Endodermal cell (in vitro differentiated cells): ENCODE results near the gene ADIPOR2. TPM values are rescaled to one million over a fixed set of nuclear protein-coding genes. Genes with fewer than 3 reads are reported as not detected.
"Not testable (repeated sequence)": the region's sequence is repeated elsewhere in the genome, so short reads cannot be mapped to it uniquely, and the experiment has no call there.

Experiments used
- DNase-seq: peaks from one replicate; pipeline ENCODE4 v3.0.0-alpha.2; 2017
- H3K27ac ChIP-seq: 2 replicates; pipeline ENCODE4 v1.5.1; 2013; ENCODE audit warnings: mild to moderate bottlenecking, low read depth, low read length, moderate library complexity
- H3K27me3 ChIP-seq: 2 replicates; pipeline ENCODE4 v1.6.1; 2013; ENCODE audit warnings: mild to moderate bottlenecking, low read length, moderate library complexity; ENCODE audit not compliant: insufficient read depth, control insufficient read depth, poor library complexity, severe bottlenecking
- H3K36me3 ChIP-seq: 2 replicates; pipeline ENCODE4 v1.7.0; 2013; ENCODE audit warnings: mild to moderate bottlenecking, low read length, moderate library complexity; ENCODE audit not compliant: control insufficient read depth, insufficient read depth
- H3K4me1 ChIP-seq: one replicate; pipeline ENCODE4 v1.7.0; 2013; ENCODE audit warnings: low read length; ENCODE audit not compliant: control insufficient read depth, insufficient read depth
- H3K4me3 ChIP-seq: 2 replicates; pipeline ENCODE4 v1.5.1; 2013; ENCODE audit warnings: mild to moderate bottlenecking, low read length, moderate library complexity
- H3K9ac ChIP-seq: 2 replicates; pipeline ENCODE4 v1.6.1; 2013; ENCODE audit warnings: mild to moderate bottlenecking, low read length, moderate library complexity; ENCODE audit not compliant: poor library complexity, severe bottlenecking; ENCODE audit errors: extremely low read depth
- H3K9me3 ChIP-seq: 2 replicates; pipeline ENCODE4 v1.6.1; 2013; ENCODE audit warnings: mild to moderate bottlenecking, low read length, moderate library complexity; ENCODE audit not compliant: control insufficient read depth
- H3K27ac Mint-ChIP-seq: 2 replicates; pipeline ENCODE4 v1.8.0; 2020; ENCODE audit warnings: mixed read lengths
- H3K27me3 Mint-ChIP-seq: 2 replicates; pipeline ENCODE4 v1.8.0; 2021; ENCODE audit warnings: mild to moderate bottlenecking, mixed read lengths; ENCODE audit not compliant: insufficient read depth
- H3K36me3 Mint-ChIP-seq: 2 replicates; pipeline ENCODE4 v1.8.0; 2020; ENCODE audit warnings: low read depth, mixed read lengths
- H3K4me1 Mint-ChIP-seq: 2 replicates; pipeline ENCODE4 v1.8.0; 2020; ENCODE audit warnings: mixed read lengths
- H3K4me3 Mint-ChIP-seq: 2 replicates; pipeline ENCODE4 v1.8.0; 2020; ENCODE audit warnings: mild to moderate bottlenecking, moderate library complexity, mixed read lengths
- H3K9me3 Mint-ChIP-seq: 2 replicates; pipeline ENCODE4 v1.8.0; 2020; ENCODE audit warnings: mild to moderate bottlenecking, mixed read lengths
- WGBS, 2 experiments: methylation state at CpG; one replicate each; pipeline versions ENCODE4 v1.1.5 to v1.1.7; 2013; ENCODE audit warnings: missing lambda C conversion rate in 2 of 2, mixed read lengths in 1 of 2; ENCODE audit not compliant: insufficient coverage in 1 of 2, insufficient read length in 1 of 2; 5-methylcytosine and 5-hydroxymethylcytosine counted together
- total RNA-seq, 2 donors: library from RNA; stranded (reverse); fragmentation: NEBNext Ultra II Directional in 1 of 2; extraction: Animal tissue kit (Norgen Biotek cat#: 25700) in 1 of 2; gene quantifications; 2 replicates in 1 of 2; 3 replicates in 1 of 2; pipeline ENCODE4 v1.2.1, GENCODE V29; 2021
- TF ChIP-seq, protein P1 (sequence below): fragments of 200-600 bp; sonication (generic); conservative IDR thresholded peaks from 2 replicates; pipeline ENCODE4 v1.5.0; 2021; ENCODE audit warnings: antibody characterized with exemption, mild to moderate bottlenecking

The ADIPOR2 gene
- total RNA-seq, 2 donors from 2014 or later: 53.7 to 124 TPM

DNA sequence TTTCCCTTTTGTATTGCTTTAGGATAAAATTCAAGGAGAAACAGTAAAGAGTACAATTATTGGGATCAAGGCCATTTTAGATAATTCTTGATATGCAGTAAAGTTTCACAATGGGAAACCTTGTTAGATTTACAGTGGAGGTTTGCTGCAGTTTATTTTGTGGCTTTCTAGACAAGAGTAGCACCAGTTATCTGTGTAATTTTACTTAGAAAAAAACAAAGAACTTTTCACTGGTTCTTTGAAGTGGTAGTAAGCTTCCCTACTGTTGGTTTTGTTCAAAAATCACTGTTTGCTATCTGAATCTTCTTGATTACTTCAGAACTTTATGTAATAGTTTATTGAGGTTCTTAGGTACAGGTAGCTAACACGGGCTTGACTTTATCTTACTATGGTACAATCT is 42.0 kb downstream of the ADIPOR2 start:
- DNase-seq: no peak
- Histone ChIP-seq H3K27me3 (no peaks in the 10 kb centered on the region), H3K4me1 (peaks cover 3% of the 10 kb centered on the region), H3K9ac (no peak overlapping the region), H3K36me3 (peaks cover 14% of the 10 kb centered on the region), H3K4me3 (no peak overlapping the region), H3K27ac (no peak overlapping the region), H3K9me3 (peaks cover 7% of the 10 kb centered on the region)
- H3K27me3 Mint-ChIP-seq: no peaks in the 10 kb centered on the region
- no CpG with 5 or more reads among the region's 1 CpG for WGBS, 2 experiments
- H3K27ac Mint-ChIP-seq: no peak overlapping the region
- H3K36me3 Mint-ChIP-seq: peaks cover 22% of the 10 kb centered on the region
- no peak overlapping the region for H3K4me3 Mint-ChIP-seq
- TF ChIP-seq, protein P1, sequence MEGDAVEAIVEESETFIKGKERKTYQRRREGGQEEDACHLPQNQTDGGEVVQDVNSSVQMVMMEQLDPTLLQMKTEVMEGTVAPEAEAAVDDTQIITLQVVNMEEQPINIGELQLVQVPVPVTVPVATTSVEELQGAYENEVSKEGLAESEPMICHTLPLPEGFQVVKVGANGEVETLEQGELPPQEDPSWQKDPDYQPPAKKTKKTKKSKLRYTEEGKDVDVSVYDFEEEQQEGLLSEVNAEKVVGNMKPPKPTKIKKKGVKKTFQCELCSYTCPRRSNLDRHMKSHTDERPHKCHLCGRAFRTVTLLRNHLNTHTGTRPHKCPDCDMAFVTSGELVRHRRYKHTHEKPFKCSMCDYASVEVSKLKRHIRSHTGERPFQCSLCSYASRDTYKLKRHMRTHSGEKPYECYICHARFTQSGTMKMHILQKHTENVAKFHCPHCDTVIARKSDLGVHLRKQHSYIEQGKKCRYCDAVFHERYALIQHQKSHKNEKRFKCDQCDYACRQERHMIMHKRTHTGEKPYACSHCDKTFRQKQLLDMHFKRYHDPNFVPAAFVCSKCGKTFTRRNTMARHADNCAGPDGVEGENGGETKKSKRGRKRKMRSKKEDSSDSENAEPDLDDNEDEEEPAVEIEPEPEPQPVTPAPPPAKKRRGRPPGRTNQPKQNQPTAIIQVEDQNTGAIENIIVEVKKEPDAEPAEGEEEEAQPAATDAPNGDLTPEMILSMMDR: no peak
- H3K4me1 Mint-ChIP-seq: peaks cover 32% of the 10 kb centered on the region
- H3K9me3 Mint-ChIP-seq: peaks cover 16% of the 10 kb centered on the region

DNA sequence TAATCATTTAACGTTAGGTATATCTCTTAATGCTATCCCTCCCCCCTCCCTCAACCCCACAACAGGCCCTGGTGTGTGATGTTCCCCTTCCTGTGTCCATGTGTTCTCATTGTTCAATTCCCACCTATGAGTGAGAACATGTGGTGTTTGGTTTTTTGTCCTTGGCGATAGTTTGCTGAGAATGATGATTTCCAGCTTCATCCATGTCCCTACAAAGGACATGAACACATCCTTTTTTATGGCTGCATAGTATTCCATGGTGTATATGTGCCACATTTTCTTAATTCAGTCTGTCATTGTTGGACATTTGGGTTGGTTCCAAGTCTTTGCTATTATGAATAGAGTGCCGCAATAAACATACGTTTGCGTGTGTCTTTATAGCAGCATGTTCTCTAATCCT is 42.8 kb downstream of the ADIPOR2 start:
- Mint-ChIP-seq H3K9me3 (peaks cover 16% of the 10 kb centered on the region), H3K36me3 (peaks cover 20% of the 10 kb centered on the region), H3K4me1 (peaks cover 39% of the 10 kb centered on the region)
- not testable (repeated sequence) for H3K4me3 Mint-ChIP-seq, H3K4me1 ChIP-seq, H3K27me3 Mint-ChIP-seq, H3K27me3 ChIP-seq, H3K9ac ChIP-seq, DNase-seq, H3K27ac ChIP-seq, H3K9me3 ChIP-seq, H3K4me3 ChIP-seq, H3K27ac Mint-ChIP-seq
- peaks cover 12% of the 10 kb centered on the region for H3K36me3 ChIP-seq
- WGBS, 2 experiments: 94% methylated on average over 4 of the region's 5 CpGs; no CpG with 5 or more reads in 1 of the 2 experiments

DNA sequence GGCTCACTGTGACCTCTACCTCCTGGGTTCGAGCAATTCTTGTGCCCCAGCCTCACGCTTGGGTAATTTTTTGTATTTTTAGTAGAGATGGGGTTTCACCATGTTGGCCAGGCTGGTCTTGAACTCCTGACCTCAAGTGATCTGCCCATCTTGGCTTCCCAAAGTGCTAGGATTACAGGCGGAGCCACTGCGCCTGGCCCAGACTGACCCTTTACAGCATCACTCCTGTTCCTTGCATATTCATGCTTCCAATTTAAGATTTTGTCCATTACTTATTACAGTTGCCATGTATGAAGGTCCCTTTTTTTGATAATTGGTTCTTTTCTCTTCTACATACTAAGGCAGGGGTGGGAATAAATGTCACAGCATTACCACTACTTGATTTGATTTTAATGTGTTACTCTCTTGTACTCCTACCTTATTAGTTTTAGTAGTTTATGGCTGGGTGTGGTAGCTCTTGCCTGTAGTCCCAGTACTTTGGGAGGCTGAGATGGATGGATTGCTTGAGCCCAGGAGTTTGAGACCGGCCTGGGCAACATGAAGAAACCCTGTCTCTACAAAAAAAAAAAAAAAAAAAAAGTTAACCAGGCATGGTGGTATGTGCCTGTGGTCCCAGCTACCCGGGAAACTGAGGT is 46.9 kb downstream of the ADIPOR2 start:
- H3K27ac ChIP-seq: no peak overlapping the region
- no peaks in the 10 kb centered on the region for H3K27me3 ChIP-seq
- no peak overlapping the region for H3K4me3 ChIP-seq
- 95 to 100% methylated on average over 3 to 6 of the region's 6 CpGs for WGBS, 2 experiments
- DNase-seq: no peak
- H3K36me3 Mint-ChIP-seq: peaks cover 9% of the 10 kb centered on the region
- no peaks in the 10 kb centered on the region for H3K27me3 Mint-ChIP-seq
- H3K9me3 Mint-ChIP-seq: peaks cover 10% of the 10 kb centered on the region
- H3K4me1 ChIP-seq: peaks cover 8% of the 10 kb centered on the region
- H3K9ac ChIP-seq: no peak overlapping the region
- no peaks in the 10 kb centered on the region for H3K9me3 ChIP-seq
- H3K4me3 Mint-ChIP-seq: no peak overlapping the region
- H3K4me1 Mint-ChIP-seq: peaks cover 69% of the 10 kb centered on the region
- no peaks in the 10 kb centered on the region for H3K36me3 ChIP-seq
- TF ChIP-seq, protein P1: no peak
- peak overlapping the region; percentile 1 for H3K27ac Mint-ChIP-seq

- Mint-ChIP-seq H3K27ac (no peak overlapping the region), H3K27me3 (no peaks in the 10 kb centered on the region), H3K36me3 (peaks cover 14% of the 10 kb centered on the region), H3K4me1 (peaks cover 66% of the 10 kb centered on the region), H3K4me3 (no peak overlapping the region), H3K9me3 (peaks cover 10% of the 10 kb centered on the region)
- Histone ChIP-seq H3K4me1 (peaks cover 5% of the 10 kb centered on the region), H3K27ac (no peak overlapping the region), H3K4me3 (no peak overlapping the region), H3K9me3 (no peaks in the 10 kb centered on the region), H3K9ac (no peak overlapping the region), H3K36me3 (no peaks in the 10 kb centered on the region), H3K27me3 (no peaks in the 10 kb centered on the region)
- TF ChIP-seq, protein P1: no peak
- no peak for DNase-seq
Observed at GRCh38 chr12:1738446-1738845, 47.6 kb downstream of the ADIPOR2 start.
